ENCODE data around the gene SNRPA1. TPM values are rescaled to one million over a fixed set of nuclear protein-coding genes. Genes with fewer than 3 reads are reported as not detected.

Gene SNRPA1
- total RNA-seq, 1 donor from 2014 or later, result 62.4 TPM

- no peak for TF ChIP-seq CTCF (conservative IDR thresholded peaks at IDR 0.05; ENCODE audit: low read depth, low read length)
- DNase-seq (ENCODE audit: low read depth), result no peak
- no peak overlapping the region for H3K4me3 ChIP-seq (ENCODE audit: low read depth, low read length)
Observed at GRCh38 chr15:101329309-101329863, 34.3 kb upstream of the SNRPA1 start.

- H3K4me3 ChIP-seq (ENCODE audit: low read depth, low read length), result no peak overlapping the region
- no peak for TF ChIP-seq CTCF (conservative IDR thresholded peaks at IDR 0.05; ENCODE audit: low read depth, low read length)
- DNase-seq (ENCODE audit: low read depth), result no peak
Observed at GRCh38 chr15:101328001-101328400, 33.0 kb upstream of the SNRPA1 start.

- no peak for DNase-seq (ENCODE audit: low read depth)
- TF ChIP-seq CTCF (conservative IDR thresholded peaks at IDR 0.05; ENCODE audit: low read depth, low read length), result no peak
Observed at GRCh38 chr15:101327147-101327740, 32.2 kb upstream of the SNRPA1 start.

GRCh38 chr15:101326462-101327146 is 31.6 kb upstream of the SNRPA1 start:
- H3K4me3 ChIP-seq (ENCODE audit: low read depth, low read length), result no peak overlapping the region
- no peak for DNase-seq (ENCODE audit: low read depth)
- TF ChIP-seq CTCF (conservative IDR thresholded peaks at IDR 0.05; ENCODE audit: low read depth, low read length), result no peak

More at GRCh38 chr15:101327147-101327740, 32.2 kb upstream of the SNRPA1 start:
- H3K4me3 ChIP-seq (ENCODE audit: low read depth, low read length), result no peak overlapping the region

GRCh38 chr15:101326026-101326315 is 30.9 kb upstream of the SNRPA1 start:
- no peak for DNase-seq (ENCODE audit: low read depth)
- H3K4me3 ChIP-seq (ENCODE audit: low read depth, low read length), result no peak overlapping the region
- TF ChIP-seq CTCF (conservative IDR thresholded peaks at IDR 0.05; ENCODE audit: low read depth, low read length), result no peak

- DNase-seq (ENCODE audit: low read depth), result no peak
- no peak overlapping the region for H3K4me3 ChIP-seq (ENCODE audit: low read depth, low read length)
- TF ChIP-seq CTCF (conservative IDR thresholded peaks at IDR 0.05; ENCODE audit: low read depth, low read length), result no peak
Observed at GRCh38 chr15:101325263-101326025, 30.4 kb upstream of the SNRPA1 start.
